ENCODE measurements around the gene TEDDM1. TPM values are rescaled to one million over a fixed set of nuclear protein-coding genes. Genes with fewer than 3 reads are reported as not detected.
"Not testable (repeated sequence)": the region's sequence is repeated elsewhere in the genome, so short reads cannot be mapped to it uniquely, and the experiment has no call there.

Gene TEDDM1, protein sequence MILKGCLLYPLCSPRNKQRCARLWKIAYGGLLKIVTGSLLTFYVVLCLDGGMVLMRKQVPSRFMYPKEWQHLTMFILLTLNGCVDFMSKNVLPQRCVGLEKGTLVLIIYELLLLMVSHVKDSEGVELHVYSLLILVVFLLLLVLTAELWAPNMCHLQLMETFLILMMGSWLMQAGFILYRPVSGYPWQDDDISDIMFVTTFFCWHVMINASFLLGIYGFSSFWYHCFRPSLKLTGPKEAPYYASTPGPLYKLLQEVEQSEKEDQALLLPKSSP
- total RNA-seq: not detected

GRCh38 chr1:182400567-182400966 lies at the start of gene TEDDM1:
Gene TEDDM1 (minus strand): TSS chr1:182400667. CDS start chr1:182400485, 182 bp downstream.
- DNase-seq: peak in 1 of 2 donors; percentile 23
- 50 to 54% methylated on average over 4 of the region's 4 CpGs for WGBS, 2 donors
- no peak within 1 kb of the TSS for H3K4me3 ChIP-seq (replicated peaks in 1 of 3)
- intact Hi-C loops (cut with DNase I): no loop called here
- peaks cover 17 to 21% of the 10 kb centered on the region in 2 donors for H3K4me1 ChIP-seq
- no peaks in the 10 kb centered on the region for H3K9me3 ChIP-seq
- TF ChIP-seq CTCF (IDR thresholded peaks at IDR 0.05) (no peak), POLR2A (IDR thresholded peaks at IDR 0.05) (no peak)
- H3K27ac ChIP-seq: peak within 1 kb of the TSS in 1 of 3 donors; percentile 18
- H3K36me3 ChIP-seq: no peaks in the 10 kb centered on the region
- H3K27me3 ChIP-seq: no peaks in the 10 kb centered on the region

DNA sequence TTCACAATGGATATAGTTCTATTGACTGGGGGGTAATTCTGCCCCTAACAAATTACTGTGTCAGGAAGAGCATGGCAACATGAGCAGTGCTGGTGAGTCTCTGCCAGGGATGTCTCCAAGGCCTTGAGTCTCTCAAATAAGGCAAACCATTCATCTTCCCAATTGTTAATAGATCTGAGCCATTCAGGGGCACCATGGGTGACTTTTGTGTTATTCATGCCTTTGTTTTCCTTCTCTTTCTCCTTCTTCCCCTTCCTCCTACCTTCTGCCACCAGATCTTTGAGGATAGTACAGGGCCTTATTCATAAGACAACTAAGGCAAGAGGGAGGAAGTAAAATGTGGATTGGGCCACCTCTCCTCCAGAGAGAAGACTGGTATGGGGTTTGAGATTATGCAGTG lies 49.6 kb upstream of the TEDDM1 start, which contains the start of gene RGSL1:
TSS of gene RGSL1 (plus strand) at position 60 of the 400 bp plus-strand sequence. CDS start at position 80, 20 bp downstream.
- TF ChIP-seq CTCF (IDR thresholded peaks at IDR 0.05) (no peak), POLR2A (IDR thresholded peaks at IDR 0.05) (no peak)
- H3K36me3 ChIP-seq: no peaks in the 10 kb centered on the region
- intact Hi-C loops (cut with DNase I): loop anchor here (10.0 kb wide), 1 partner anchor 115 kb away; no protein-coding TSS in a partner anchor
- no peak for DNase-seq
- H3K4me1 ChIP-seq: no peaks in the 10 kb centered on the region
- H3K27ac ChIP-seq: no peak within 1 kb of the TSS
- no peak within 1 kb of the TSS for H3K4me3 ChIP-seq (replicated peaks in 1 of 3)
- H3K27me3 ChIP-seq: no peaks in the 10 kb centered on the region
- H3K9me3 ChIP-seq: no peaks in the 10 kb centered on the region

DNA sequence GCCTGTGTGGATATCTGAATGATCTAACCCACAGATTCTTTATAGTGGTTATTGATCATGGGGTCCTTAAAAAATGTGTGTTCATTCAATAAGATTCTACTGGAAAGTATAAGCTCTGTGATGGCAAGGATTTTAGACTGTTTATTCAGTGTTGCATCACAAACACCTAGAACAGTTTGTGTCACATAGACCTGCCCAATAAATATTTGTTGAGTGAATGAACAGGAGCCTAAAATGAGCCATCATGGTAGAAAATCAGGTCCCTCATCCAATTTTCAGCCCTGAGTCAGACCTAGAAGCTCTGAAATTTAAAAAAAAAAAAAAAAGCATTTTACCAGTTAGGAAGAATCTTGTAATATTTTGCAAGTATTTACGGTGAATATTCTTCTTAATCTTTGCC lies 47.2 kb upstream of the TEDDM1 start:
- intact Hi-C loops (cut with DNase I): loop anchor here (5.0 kb wide), 1 partner anchor 145 kb away; no protein-coding TSS in a partner anchor
- DNase-seq: no peak
- H3K4me3 ChIP-seq (replicated peaks in 1 of 3): no peak overlapping the region
- H3K9me3 ChIP-seq: no peaks in the 10 kb centered on the region
- WGBS, 2 donors: 93 to 98% methylated on average over 1 of the region's 1 CpG
- no peaks in the 10 kb centered on the region for H3K27me3 ChIP-seq
- no peaks in the 10 kb centered on the region for H3K36me3 ChIP-seq
- no peak overlapping the region for H3K27ac ChIP-seq
- TF ChIP-seq CTCF (IDR thresholded peaks at IDR 0.05) (no peak), POLR2A (IDR thresholded peaks at IDR 0.05) (no peak)
- no peaks in the 10 kb centered on the region for H3K4me1 ChIP-seq

- not testable (repeated sequence) for H3K27ac ChIP-seq; DNase-seq; H3K4me3 ChIP-seq (replicated peaks in 1 of 3); H3K9me3 ChIP-seq; H3K36me3 ChIP-seq; H3K27me3 ChIP-seq; H3K4me1 ChIP-seq
- WGBS, 2 donors: 78 to 97% methylated on average over 2 of the region's 2 CpGs
- intact Hi-C loops (cut with DNase I): loop anchor here (5.0 kb wide), 1 partner anchor 145 kb away; no protein-coding TSS in a partner anchor
Measured at GRCh38 chr1:182447124-182447523, 46.7 kb upstream of the TEDDM1 start.

DNA sequence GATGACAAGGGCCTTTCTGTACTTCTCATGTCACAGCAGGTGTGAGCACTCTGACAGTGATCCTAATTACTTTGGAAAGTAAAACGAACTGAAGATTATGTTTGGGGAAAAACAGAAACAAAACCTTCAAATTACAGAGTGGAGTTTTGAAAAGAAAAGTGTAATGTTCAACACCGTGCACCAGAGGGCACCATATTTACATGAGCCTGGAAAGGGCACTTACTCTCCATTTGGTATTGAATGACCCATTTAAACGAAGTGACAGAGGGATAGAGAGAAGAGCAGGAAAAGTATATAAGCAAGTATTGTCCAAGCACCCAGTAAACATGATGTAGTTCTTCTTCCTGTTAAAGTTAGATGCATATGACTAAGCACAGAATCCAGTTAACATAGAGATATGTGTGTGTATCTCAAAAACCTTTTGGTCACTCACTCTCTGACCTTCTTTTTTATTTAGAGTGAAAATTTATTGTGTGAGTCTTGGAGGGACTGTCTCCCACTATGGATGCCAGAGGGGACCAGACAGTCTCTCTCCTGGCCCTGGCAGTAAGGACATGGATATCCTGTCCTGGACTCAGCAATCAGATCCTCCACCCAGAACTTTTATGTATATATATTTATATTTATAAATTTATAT lies 45.7 kb upstream of the TEDDM1 start:
- Histone ChIP-seq H3K36me3 (no peaks in the 10 kb centered on the region), H3K4me1 (no peaks in the 10 kb centered on the region), H3K9me3 (no peaks in the 10 kb centered on the region), H3K27me3 (no peaks in the 10 kb centered on the region), H3K27ac (no peak overlapping the region), H3K4me3 (replicated peaks in 1 of 3) (no peak overlapping the region)
- intact Hi-C loops (cut with DNase I): loop anchor here (5.0 kb wide), 1 partner anchor 146 kb away; no protein-coding TSS in a partner anchor
- 2% methylated on average over 3 of the region's 3 CpGs for WGBS, 2 donors
- peak; percentile 20 to 37 for DNase-seq
- no peak for TF ChIP-seq POLR2A (IDR thresholded peaks at IDR 0.05)
- TF ChIP-seq CTCF (IDR thresholded peaks at IDR 0.05): peak; percentile 33 to 74 (median 62)

Measured in thyroid gland (tissue), 4 donors.